ENCODE data around the gene OR10J4. TPM values are rescaled to one million over a fixed set of nuclear protein-coding genes. Genes with fewer than 3 reads are reported as not detected.

Gene OR10J4
- total RNA-seq = not detected

DNA sequence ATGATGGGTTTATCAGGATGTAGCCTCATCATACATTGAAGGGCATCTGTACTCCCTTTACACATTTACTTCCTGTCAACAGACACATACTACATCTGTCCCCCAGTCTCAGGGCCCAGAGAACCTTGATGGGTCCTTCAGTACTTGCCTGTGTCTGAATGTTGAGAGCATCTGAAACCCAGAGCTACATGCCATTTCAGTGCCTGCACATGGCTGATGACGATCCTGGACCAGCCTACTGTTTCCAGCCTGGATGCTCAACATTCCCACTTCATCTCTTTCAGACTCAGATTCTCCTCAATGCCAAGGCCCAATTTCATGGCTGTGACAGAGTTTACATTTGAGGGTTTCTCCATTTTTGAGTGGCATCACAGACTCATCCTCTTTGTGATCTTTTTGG lies at the start of gene OR10J4:
Gene OR10J4 (plus strand): TSS at position 301 of the 400 bp plus-strand sequence.
- ATAC-seq (ENCODE audit: low FRiP score) = no peak

DNA sequence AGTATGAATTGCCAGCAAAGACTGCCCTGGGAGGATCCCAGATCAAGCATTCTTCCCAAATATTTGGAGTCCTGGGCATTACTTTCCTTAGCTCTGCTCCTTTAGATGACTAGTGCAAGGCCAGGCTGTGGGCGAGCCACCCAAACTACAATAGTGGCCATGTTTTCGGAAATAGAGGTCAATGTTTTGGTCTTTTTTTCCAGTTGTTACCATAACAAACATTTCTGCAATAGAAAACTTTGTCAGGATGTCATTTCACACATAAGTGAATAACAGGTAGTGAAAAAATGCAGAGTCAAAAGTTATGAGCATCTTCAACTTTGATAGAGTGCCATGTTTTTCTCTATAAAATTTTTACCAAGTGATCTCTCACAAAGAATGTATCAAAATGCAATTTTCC lies 25.2 kb upstream of the OR10J4 start:
- TF ChIP-seq, protein P1, sequence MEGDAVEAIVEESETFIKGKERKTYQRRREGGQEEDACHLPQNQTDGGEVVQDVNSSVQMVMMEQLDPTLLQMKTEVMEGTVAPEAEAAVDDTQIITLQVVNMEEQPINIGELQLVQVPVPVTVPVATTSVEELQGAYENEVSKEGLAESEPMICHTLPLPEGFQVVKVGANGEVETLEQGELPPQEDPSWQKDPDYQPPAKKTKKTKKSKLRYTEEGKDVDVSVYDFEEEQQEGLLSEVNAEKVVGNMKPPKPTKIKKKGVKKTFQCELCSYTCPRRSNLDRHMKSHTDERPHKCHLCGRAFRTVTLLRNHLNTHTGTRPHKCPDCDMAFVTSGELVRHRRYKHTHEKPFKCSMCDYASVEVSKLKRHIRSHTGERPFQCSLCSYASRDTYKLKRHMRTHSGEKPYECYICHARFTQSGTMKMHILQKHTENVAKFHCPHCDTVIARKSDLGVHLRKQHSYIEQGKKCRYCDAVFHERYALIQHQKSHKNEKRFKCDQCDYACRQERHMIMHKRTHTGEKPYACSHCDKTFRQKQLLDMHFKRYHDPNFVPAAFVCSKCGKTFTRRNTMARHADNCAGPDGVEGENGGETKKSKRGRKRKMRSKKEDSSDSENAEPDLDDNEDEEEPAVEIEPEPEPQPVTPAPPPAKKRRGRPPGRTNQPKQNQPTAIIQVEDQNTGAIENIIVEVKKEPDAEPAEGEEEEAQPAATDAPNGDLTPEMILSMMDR (IDR thresholded peaks at IDR 0.05) = no peak
- DNase-seq (ENCODE audit: low spot score) = no peak
- no peak for ATAC-seq (ENCODE audit: low FRiP score)

More for the DNA sequence above, at the start of gene OR10J4:
- TF ChIP-seq, protein P1 (IDR thresholded peaks at IDR 0.05) = no peak
- no peak for DNase-seq (ENCODE audit: low spot score)

DNA sequence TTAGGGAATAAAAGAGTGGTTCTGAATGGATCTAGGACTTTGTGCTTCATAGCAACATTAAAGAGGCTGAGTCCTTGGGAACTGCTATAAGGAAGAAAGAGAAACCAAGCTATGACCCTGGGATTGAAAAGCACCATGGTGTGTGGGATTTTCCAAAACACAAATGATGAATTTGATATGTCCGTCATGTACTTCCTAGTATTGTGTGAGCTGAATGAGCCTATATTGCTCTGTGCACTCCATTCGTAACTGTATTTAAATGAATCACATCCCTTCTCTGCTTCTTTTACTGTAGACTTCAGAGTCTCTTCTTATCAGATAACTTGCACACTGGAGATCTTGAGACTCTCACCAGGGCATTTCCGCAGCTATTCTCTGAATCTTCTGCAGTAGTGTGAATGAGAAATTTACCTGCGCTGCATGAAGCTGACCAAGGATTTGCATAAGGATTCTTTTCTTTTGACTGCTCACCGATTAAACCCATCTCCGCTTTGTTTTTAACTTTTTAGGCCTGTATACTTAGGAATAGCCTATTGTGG lies 23.1 kb upstream of the OR10J4 start:
- DNase-seq (ENCODE audit: low spot score) (no peak), ATAC-seq (ENCODE audit: low FRiP score) (no peak)
- TF ChIP-seq, protein P1 (IDR thresholded peaks at IDR 0.05) = no peak

DNA sequence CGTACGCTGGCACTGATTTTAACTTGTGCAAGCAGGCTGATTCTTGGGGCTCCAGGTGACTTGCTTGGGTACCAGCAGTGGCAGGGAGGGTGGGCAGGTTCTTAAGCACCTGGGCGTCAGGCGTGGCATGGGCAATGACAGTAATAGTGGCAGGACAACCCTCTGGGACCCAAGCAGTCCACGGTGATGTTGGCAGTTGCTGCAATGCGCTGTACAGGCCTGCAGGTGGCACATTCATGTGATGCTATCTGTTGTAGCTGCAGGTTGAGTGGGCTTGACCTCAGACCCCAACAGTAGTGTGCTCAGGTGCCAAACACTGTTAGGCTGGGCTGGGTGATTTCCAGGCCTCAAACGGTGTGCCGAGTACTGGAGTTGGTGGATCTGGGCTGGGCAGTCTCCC lies 10.2 kb upstream of the OR10J4 start:
- TF ChIP-seq, protein P1 (IDR thresholded peaks at IDR 0.05) = no peak
- DNase-seq (ENCODE audit: low spot score) = no peak
- ATAC-seq (ENCODE audit: low FRiP score) = no peak

DNA sequence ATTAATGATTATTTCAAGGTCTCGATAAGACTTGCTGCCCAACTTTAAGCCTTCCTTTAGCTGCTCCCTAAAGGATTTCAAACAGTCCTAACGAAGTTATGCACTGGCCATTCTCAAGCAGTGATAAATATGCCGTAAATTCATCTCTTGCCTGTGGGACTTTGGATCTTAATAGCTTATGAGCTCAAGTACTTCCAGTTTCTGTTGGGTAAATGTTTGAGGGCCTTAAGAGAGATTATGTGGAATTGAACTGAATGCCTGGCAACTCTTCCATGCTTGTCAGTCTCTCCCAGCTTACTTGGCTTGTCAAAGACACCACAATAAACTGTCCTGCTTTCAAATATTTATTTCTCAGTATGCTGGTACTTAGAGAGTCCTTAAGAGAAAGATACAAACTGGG lies 3.5 kb upstream of the OR10J4 start:
- ATAC-seq (ENCODE audit: low FRiP score) = no peak
- no peak for DNase-seq (ENCODE audit: low spot score)

DNA sequence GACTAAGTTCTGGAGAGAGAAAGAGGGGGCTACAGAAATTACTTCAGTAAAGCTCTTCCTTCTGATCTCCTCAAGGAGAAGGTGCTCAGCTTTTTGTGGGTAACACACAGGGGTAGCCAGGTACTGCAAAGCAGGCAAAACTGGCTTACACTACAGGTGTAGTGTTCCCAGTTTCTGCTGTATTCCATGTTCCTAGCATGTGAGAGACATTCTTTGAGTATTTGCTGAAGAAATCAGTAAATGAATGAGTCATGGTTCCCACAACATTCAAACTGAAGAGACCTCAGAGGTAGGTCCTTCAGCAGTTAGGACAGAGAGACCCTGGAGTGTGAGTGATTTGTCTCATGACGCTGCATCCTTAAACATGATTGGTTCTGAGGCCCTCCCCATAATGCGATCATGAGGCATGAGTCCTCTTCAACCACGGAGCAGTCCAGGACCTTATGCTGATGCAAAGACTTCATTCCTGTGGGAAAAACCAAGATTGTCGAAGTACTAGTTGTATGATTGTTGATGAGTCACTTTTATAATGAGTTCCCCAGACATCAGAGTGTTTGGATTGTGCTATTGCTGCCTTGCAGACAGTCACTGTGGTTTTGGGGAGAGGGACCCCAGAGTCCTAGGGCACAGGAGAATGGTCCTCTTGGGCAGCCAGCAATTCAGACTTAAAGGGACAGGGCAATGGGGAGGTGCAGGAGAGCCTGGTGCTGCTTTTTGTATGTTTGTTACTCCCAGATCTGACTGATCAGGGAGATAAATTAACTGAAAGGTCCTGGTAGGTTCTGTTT lies 2.7 kb upstream of the OR10J4 start:
- TF ChIP-seq, protein P1 (IDR thresholded peaks at IDR 0.05) = no peak
- ATAC-seq (ENCODE audit: low FRiP score) (no peak), DNase-seq (ENCODE audit: low spot score) (no peak)

More for the DNA sequence above, 3.5 kb upstream of the OR10J4 start:
- TF ChIP-seq, protein P1 (IDR thresholded peaks at IDR 0.05) = no peak

DNA sequence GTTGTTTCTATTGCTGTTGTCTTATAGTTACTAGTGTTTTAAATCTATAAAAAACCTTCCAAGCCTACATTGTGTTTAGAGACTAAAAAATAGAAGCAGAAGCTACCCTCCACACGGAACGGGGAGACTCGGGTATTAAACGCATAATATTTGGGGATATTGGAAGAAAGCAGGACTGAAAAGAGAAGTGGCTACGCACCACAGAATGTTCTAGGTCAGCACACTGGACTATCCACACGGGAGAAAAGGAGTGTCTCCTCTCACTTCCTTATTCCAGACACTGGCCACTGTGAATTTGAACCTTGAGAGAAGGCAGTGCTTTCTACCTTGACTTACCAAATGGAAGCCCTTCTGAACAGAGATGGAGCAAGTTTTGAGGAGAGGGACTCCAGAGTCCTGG lies 1.0 kb upstream of the OR10J4 start:
- no peak for ATAC-seq (ENCODE audit: low FRiP score)
- DNase-seq (ENCODE audit: low spot score) = no peak
- TF ChIP-seq, protein P1 (IDR thresholded peaks at IDR 0.05) = no peak
